Fibroblast of upper back skin (primary cell): ENCODE results near the gene EYS.

Source experiments
- DNase-seq: peaks from one replicate; pipeline ENCODE4 v3.0.0-alpha.2; 2013

Gene EYS

DNA sequence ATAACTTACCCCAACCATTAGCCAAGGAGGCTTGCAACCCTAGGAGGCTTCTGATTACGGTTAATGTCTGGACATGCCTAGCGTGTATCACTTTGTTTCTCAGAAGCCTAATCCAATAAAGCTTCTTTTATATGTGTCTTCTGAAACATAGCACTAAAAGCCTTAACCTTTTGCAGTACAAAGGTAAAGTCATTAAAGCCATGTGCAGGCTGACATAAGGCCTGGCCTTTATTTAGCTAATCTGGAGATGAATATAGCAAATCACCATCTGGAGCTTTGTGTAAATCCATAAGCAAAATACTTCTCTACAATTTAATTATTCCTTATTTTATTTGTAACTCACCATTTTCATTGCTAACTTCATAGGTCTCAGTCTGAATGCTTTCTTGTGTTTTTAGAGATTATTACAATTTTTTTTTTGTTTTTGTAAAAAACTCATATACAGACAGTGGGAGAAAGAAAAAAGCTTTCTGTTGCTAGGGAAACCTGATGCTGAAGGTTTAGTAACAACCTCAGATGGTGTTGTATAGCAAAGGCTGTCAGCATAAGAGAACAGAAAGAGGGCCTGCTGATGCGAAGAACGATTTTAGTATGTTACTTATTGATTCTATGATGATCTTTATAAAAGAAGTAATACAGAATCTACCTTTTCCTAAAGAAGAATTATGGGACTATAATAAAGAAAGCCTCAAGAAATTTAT is at the start of gene EYS:
TSS of gene EYS (minus strand) at position 101 of the 701 bp plus-strand sequence. CDS start 211,816 bp downstream, outside the sequence.
- DNase-seq: no peak

GRCh38 chr6:65746302-65746701 is 39.3 kb upstream of the EYS start:
- no peak for DNase-seq

- DNase-seq: no peak
Measured at GRCh38 chr6:65745614-65746013, 38.6 kb upstream of the EYS start.

DNA sequence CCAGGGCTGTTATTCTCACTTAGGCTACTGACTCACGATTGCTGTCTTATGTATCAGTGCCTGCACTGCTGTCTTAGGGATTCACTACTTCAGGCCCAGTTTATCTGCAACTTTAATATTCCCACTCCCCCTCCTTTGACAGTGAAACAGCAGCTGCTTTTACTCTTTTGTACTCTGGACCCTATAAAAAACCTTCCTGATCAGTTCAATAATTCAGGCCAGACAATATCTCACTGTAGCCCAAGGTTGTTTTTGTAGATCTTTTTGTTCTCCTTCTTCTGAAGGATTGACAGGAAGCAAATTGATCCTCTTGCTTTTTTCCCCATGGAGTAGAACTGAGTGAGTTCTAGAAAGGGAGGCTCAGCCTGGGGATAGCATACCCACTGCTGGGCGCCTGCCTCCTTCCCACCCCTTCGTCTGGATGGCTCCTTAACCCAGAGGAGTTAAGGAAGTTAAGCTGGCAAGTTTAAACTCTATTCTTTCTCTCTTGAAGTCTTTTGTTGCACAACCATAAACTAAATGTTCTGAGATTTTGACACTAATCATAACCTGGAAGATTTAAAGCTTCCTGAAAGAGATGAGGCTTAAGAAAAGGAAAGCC is 22.0 kb upstream of the EYS start:
- DNase-seq: no peak

DNA sequence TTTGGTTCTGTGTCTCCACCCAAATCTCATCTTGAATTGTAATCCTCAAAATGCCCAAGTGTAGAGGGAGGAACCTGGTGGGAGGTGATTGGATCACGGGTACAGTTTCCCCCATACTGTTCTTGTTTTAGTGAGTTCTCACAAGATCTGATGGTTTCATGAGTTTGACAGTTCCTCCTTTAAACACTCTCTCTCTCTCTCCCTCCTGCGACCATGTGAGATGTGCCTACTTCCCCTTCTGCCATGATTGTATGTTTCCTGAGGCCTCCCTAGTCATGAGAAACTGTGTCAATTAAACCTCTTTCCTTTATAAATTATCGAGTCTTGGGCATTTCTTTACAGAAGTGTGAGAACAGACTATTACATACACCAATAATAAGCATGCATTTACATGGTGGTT is 12.1 kb upstream of the EYS start:
- no peak for DNase-seq

DNA sequence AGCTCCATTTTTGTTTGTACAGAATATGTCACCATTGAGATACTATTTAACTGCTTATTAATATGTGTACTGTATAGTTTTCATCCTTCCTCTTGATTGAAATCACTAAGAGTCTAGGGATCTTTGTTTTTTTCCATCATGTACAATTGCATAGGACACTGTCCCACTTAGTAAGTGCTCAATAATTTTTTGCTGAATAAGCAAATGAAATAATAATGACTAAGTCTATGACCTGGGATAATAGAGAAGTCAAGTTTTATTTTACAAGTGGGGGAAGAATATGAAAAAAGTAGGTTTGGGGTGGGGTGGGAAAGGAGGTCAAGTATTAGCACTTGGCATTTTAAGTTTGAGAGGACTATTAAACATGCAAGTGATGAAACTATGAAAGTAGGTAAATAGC is 4.5 kb upstream of the EYS start:
- DNase-seq: no peak

- no peak for DNase-seq
Measured at GRCh38 chr6:65709099-65709830, 2.2 kb upstream of the EYS start.

GRCh38 chr6:65708162-65708561 is 1.1 kb upstream of the EYS start:
- DNase-seq: no peak

DNA sequence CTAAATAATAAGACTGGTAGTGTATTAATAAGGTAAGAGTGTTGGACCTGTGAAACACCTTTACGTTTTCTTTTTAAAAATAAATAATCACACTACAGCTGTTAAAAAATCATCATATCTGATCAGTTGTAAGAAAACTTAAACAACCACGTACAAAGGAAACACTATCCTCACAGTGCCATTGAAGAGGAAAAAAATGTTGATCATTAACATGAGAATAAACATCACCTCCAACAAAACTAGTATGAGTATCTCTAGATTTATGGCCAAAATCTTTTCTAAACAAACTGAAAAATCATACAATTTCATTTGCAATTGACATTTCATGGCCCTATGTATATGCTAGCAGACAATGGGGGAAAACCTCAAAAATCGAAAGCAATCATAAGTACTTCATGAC is 590 bp downstream of the EYS start:
- DNase-seq: no peak

GRCh38 chr6:65701325-65701724 is 5.7 kb downstream of the EYS start:
- no peak for DNase-seq

DNA sequence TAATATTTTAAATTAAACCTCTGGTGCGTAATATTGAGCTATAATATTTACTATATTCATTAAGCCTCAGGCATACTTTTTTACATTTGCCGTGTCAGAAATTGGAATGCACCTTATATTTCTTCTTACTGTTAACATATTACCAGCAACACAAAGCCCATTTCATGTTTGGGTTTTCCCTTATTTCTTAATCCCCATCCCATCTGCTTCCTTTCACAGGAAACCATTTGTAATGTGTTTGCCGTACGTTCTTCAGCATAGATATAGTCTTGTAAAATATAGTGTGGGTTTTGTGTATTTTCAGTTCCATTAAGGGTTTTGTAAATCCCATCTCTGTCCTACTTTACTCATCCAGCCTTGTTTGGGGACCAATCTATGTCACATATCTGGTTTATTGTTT is 6.5 kb downstream of the EYS start:
- no peak for DNase-seq

GRCh38 chr6:65692109-65692508 is 14.9 kb downstream of the EYS start:
- DNase-seq: no peak

- no peak for DNase-seq
Measured at GRCh38 chr6:65680232-65680631, 26.8 kb downstream of the EYS start.

DNA sequence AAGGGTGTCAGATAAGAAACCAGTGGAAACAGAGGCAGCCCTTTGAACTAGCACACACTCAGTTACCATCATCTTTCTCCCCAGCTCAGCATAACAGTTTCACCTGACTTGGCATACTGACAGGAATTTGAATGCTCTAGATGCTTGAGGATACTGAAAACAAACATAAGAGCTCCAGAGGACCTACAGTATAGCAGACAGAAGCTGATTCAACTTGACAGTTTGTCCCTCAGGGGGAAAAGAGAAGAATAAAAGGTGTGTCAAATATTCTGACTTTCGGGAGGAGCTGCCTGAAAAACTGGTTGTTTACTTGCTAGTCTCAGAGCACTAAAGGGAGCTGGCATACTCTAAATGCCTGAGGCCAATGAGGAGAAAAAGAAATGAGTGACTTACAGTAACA is 35.1 kb downstream of the EYS start:
- no peak for DNase-seq

- no peak for DNase-seq
Measured at GRCh38 chr6:65667916-65668656, 38.9 kb downstream of the EYS start.

DNA sequence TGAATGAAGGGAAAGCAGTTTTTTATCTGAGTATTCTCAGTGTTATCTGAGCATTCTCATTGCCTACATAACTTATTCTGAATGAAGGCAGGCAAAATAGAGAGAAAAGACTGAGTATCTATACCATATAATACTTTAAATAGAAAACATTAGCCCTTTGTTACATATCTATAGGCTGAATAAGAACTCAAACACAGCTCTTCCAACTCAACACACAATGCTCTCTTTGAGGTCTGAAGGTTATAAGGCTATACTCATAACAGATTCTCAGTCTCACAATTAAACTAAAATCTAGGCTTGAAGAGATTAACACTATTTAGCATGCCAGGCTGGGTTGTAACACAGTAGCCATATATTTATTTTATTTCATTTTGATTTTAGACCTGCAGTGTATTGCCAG is 56.9 kb downstream of the EYS start:
- DNase-seq: no peak

DNA sequence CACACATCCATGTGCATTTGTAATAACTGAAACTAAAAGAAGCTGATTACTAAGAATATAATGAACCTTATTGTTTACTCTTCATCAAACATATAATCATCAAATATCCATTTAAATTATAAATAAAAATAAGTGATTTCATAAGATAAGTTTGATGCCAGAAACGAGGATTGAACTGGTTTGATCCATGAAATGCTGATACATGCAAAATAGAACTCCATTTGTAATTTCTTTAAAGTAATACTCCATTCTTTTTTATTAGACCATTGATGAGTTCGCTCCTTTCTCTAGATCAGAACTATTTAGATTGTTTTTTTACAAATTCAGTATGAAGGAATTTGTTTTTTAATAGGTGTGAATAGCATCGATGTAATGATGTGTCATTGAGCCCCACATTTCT is 57.6 kb downstream of the EYS start:
- DNase-seq: no peak

DNA sequence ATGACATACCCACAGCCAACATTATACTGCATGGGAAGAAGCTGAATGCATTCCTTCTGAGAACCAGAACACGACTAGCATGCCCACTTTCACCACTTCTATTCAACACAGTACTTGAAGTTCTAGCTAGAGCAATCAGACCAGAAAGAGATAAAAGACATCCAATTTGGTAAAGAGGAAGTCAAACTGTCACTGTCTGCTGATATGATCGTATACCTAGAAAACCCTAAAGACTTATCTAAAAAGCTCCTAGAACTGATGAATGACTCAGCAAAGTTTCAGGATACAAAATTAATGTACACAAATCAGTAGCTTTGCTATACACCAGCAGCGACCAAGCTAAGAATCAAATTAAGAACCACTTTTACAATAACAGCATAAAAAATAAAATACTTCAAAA is 60.5 kb downstream of the EYS start:
- no peak for DNase-seq

DNA sequence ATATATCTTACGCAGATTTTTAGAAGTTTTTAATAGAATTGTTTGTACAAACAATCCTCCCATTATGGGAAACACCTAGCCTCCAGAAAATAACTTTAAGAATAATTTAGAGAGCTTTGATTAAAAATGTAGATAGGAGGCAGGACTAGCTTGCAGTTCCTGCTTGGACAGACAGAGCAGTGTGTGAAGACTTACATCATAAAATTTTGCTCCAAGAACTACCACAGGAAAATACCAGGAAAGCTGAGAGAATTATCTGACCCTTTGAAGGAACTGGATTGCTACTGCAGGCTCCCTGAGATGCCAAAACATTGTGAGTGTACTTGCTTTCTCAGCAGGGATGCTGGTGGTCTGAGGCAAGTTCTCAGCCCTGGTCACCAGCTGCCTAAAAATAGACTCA is 64.2 kb downstream of the EYS start:
- DNase-seq: no peak

DNA sequence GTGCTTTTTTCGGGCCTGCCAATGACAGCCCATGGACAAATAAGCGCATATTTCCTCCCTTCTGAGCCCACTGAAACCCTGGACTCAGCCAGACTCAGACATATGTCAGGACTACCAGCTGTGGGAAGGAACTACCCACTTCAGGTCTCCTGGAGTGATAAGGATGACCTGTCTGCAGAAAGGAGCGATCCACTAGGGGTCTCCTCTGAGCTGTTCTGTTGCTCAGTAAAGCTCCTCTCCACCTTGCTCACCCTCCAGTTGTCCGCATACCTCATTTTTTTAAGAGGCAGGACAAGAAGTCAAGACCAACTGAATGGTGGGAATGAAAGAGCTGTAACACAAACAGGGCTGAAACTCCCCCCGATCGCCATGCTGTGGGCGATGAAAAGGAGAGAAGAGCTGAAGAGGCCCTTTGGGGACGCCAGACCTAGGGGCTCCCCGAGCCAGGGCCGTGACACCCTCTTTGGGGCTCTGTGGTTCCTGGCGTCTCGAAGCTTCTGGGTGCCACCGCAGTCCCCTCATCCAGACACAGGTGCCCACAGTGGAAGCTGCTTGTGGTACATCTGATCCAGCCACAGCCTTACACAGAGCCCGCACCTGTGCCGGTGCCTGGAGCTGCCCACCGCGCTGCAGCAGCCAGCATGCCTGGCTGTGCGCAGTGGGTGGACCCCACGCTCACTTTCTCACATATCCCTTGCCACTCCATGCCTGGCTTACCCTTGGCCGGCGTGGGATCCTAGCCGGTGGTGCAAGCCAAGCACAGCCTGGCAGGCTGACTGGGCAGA is 68.8 kb downstream of the EYS start:
- peak; percentile 1 for DNase-seq

GRCh38 chr6:65637289-65638046 is 69.6 kb downstream of the EYS start:
- no peak for DNase-seq

DNA sequence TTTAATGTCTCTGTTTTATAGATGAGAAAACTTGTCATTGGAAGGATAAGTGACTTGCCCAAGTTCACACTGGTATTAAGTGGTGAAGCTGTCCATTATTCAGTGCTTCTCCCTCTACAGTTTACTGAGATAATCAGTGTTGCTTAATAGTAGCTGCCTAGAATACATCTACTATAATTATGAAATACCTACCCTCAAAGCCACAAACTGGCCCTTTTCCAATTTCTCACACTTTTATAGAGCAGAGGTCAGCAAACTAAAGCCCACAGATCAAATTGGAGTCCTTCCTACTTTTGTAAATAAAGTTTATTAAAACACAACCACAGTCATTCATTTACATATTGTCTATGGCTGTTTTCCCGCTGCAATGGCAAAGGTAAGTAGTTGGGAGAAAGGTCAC is 73.5 kb downstream of the EYS start:
- no peak for DNase-seq
